ENCODE results near the gene TECR.

The TECR gene

DNA sequence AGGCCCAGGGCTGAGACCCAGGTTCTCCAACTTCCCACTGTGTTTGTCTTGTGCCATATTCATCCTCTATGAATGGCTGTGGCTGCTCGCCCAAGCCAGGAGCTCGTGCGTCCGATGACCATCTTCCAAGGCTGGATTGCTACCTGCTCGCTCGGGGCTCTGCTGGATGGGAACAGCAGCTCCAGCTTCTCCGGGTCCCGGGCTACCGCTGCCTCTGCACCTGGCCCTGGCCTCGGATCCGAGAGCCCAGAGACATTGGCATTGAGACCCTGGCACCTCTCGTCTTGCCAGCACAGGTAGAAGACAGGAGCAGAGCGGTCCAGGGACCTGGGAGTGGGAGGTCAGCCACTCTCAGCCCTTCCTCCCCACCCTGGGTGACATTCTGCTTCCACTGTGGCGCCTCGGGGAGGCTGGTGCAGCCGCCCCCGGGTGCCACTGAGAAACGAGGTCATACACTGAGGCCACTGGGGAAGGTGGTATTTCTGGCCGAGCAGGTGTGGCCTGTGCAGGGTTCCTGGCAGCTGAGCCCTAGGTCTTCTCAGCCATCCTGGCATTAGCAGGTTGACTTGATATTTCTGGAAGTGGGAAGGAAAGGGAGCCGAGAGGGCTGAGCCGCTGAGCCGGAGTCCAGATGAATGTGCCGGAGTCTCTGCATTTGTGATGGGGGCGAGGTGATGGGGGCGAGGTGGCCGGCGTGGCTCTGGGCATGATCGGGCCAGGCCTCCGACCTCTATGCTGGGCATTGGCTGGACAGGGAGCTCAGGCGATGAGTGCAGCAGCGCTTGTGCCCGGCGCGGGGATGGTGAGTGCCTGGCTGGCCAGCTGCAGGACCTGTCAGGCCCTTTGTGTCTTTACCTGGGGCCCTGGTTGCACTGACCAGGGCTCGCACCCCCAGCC is 23.9 kb downstream of the TECR start:
- TF ChIP-seq, protein P1, sequence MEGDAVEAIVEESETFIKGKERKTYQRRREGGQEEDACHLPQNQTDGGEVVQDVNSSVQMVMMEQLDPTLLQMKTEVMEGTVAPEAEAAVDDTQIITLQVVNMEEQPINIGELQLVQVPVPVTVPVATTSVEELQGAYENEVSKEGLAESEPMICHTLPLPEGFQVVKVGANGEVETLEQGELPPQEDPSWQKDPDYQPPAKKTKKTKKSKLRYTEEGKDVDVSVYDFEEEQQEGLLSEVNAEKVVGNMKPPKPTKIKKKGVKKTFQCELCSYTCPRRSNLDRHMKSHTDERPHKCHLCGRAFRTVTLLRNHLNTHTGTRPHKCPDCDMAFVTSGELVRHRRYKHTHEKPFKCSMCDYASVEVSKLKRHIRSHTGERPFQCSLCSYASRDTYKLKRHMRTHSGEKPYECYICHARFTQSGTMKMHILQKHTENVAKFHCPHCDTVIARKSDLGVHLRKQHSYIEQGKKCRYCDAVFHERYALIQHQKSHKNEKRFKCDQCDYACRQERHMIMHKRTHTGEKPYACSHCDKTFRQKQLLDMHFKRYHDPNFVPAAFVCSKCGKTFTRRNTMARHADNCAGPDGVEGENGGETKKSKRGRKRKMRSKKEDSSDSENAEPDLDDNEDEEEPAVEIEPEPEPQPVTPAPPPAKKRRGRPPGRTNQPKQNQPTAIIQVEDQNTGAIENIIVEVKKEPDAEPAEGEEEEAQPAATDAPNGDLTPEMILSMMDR (IDR thresholded peaks at IDR 0.05; ENCODE audit: low read depth, low read length) = no peak

DNA sequence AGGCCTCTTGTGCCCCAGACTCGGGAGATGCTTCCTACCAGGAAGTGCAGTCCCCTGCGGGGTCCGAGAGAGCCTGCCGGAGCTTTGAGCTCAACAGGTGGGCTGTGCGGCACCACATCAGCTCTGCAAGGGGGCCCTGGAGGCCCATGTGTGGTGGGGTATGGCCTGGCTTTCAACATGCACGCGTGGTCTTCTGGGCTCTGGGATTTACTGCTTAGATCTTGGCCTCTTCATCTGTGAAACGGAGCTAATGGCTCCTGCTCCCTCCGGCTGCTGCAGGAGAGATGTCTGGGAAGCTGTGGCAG is 24.5 kb downstream of the TECR start:
- TF ChIP-seq, protein P1 (IDR thresholded peaks at IDR 0.05; ENCODE audit: low read depth, low read length) = no peak
- no peak for DNase-seq (ENCODE audit: extremely low read depth, low read depth)

More for the DNA sequence above, 23.9 kb downstream of the TECR start:
- no peak for DNase-seq (ENCODE audit: extremely low read depth, low read depth)

DNA sequence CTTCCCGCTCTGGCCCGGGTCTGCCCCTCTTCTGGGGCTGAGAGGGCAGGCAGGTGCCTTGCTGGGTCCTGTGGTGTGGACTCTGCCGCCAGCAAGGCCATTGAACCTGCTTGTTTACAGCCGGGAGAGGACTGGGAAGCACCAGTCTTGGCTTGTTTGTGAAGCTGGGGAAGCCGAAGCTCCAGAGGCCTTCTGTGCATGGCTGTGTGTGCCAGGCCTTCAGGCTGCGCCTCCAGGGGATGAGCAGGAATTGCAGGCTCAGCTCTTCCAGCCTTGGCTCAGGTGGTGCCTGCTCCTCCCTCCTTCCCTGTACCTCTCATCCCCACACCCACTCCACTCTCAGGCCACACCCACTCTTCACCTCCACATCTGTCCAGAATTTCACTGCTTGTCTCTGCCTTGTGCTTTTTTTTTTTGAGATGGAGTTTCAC is 25.0 kb downstream of the TECR start:
- TF ChIP-seq, protein P1 (IDR thresholded peaks at IDR 0.05; ENCODE audit: low read depth, low read length) = no peak
- DNase-seq (ENCODE audit: extremely low read depth, low read depth) = no peak

DNA sequence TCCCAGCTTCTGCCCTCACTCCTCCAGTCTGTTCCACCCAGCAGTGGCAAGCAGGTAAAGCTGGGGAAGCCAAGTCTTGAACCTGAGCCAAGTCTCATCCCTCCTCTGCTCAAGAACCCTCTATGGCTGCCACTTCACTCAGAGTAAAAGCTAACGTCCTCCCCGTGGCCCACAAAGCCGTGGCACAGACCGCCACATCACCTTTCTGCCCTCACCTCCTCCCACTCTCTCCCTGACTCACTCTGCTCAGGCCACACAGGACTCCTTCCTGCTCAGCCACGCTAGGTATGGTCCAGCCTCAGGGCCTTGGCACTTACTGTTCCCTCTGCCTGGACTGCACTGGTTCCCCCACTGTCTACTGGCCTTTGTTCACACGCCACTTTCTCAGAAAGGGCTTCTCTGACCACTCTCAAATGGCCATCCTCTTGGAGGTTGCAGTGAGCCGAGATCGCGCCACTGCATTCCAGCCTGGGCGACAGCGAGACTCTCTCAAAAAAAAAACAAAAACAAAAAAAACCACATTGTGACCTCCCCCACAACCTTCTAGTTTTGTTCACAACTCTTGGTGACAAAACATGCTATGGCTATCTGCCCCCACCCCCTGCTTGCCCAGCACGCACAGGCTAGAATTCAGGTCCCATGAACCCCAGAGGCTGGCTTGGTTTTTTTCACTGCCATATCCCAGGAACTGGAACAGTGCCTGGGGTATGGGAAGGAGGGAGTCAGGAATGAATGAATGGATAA is 26.7 kb downstream of the TECR start:
- TF ChIP-seq, protein P1 (IDR thresholded peaks at IDR 0.05; ENCODE audit: low read depth, low read length) = no peak
- no peak for DNase-seq (ENCODE audit: extremely low read depth, low read depth)

DNA sequence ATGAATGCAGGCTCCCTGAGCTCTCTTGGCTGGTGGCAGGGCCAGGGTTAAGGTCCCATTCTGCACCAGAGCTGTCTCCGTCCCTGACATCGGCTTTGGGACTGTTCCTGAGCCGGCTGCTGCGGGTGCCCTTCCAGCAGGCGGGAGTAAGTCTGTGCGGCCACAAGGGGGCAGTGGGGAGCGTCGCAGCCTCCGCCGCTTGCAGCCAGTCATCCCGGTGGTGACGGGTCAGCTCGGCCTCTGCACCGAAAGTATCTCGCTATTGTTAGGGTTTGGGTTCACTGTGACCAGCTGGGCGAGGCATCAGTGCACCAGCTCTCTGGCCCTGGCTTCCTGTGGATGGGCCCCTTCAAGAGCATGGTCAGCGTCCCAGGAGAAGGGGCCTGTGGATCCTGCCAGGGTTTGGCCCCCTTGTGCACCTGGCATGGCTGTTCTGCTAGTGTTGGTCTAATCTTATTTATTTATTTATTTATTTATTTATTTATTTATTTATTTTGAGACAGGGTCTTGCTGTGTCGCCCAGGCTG is 27.3 kb downstream of the TECR start:
- TF ChIP-seq, protein P1 (IDR thresholded peaks at IDR 0.05; ENCODE audit: low read depth, low read length) = peak; percentile 98
- DNase-seq (ENCODE audit: extremely low read depth, low read depth) = peak; percentile 38

DNA sequence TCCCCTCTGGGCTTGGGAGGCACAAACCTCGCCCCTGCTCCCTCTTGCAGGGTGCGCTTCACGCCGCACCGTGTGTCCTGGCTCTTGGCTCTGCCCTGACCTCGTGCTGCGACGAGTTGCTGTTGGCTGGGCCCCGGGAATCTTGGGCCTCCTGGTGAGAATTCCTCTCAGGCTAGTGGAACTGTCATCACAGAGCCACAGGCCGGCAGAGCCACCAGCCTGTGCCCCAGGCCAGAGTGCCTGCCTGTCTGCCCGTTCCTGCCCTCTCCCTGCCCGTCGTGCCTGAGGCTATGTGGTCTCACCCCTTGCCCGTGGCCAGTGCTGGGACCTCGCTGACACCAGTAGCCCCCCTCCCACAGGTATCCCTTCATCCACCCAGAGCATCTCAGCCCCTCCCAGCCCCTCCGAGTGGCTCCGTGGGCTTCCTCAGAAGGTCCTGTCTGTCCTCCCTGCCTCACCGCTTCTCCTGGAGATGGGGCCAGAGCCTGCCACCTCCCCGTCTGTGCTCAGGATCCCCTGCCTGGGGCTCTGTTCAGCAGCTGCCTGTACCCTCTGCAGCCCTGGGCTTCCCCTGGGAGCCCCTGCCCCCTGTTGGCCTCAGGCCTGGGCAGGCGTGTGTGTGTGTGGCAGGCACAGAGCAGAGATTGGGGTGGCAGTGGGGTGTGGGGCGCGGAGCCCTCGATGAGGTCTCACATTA is 29.1 kb downstream of the TECR start:
- DNase-seq (ENCODE audit: extremely low read depth, low read depth) = no peak
- TF ChIP-seq, protein P1 (IDR thresholded peaks at IDR 0.05; ENCODE audit: low read depth, low read length) = no peak

Data from AG09319 (cell line).